HepG2 (cell line): ENCODE data around the gene SIN3A. TPM values are rescaled to one million over a fixed set of nuclear protein-coding genes. Genes with fewer than 3 reads are reported as not detected.
A peak's percentile ranks its signal among the peaks of the same experiment; 100 is the strongest.

Experiments
- ATAC-seq: fragments of 200-7000 bp; cut with Tn5 transposase; 3 replicates; pipeline ENCODE4 v1.9.1; 2020; ENCODE audit warnings: mild to moderate bottlenecking, moderate library complexity
- BruUV-seq: library from RNA; stranded (reverse); fragments of 400-500 nt; replicated peaks from 2 replicates; lab custom pipeline; 2021; lab: Mats Ljungman, UMichigan
- CTCF ChIA-PET: fragments of 300-600 bp; formaldehyde crosslinking; extraction: SDS; loops from one replicate; lab custom pipeline; 2021; ENCODE audit warnings: low total read pairs, inconsistent platforms, low intra/inter-chr PET ratio; lab: Yijun Ruan, JAX
- POLR2A ChIA-PET: fragments of 350-600 bp; sonication (Branson Sonifier 250); formaldehyde crosslinking; loops from one replicate; lab custom pipeline; 2020; ENCODE audit warnings: antibody characterized with exemption, inconsistent platforms; lab: Yijun Ruan, JAX
- DNase-seq: peaks from one replicate; pipeline ENCODE4 v3.0.0-alpha.2; 2015; ENCODE audit warnings: low spot score
- FAIRE-seq: peaks from 3 replicates; lab custom pipeline; 2011; peaks lifted over from hg19 to GRCh38; lab: Jason Lieb, UNC
- H2AFZ ChIP-seq: one replicate; pipeline ENCODE4 v1.6.1; 2011; ENCODE audit warnings: low read length, inconsistent platforms
- H3K27ac ChIP-seq: fragments of 300-600 bp; 3 replicates; pipeline ENCODE4 v1.8.0; 2011; ENCODE audit warnings: mixed run types, mild to moderate bottlenecking, mixed read lengths, low read length, inconsistent platforms; ENCODE audit not compliant: insufficient read depth; ENCODE audit errors: extremely low read length
- H3K27me3 ChIP-seq, 2 experiments: fragments of 200-600 bp in 1 of 2; 2 replicates in 1 of 2; 3 replicates in 1 of 2; pipeline versions ENCODE4 v1.6.0 to v1.8.0; 2011; ENCODE audit warnings: low read length in 2 of 2, mild to moderate bottlenecking in 2 of 2, moderate library complexity in 2 of 2, inconsistent platforms in 1 of 2; ENCODE audit not compliant: insufficient read depth in 2 of 2, control insufficient read depth in 1 of 2
- H3K36me3 ChIP-seq, 2 experiments: fragments of 200-600 bp in 1 of 2; replicated peaks in 1 of 2; 2 replicates in 1 of 2; 3 replicates in 1 of 2; pipeline versions ENCODE4 v1.5.1 to v1.8.0; 2011; ENCODE audit warnings: low read length in 2 of 2, inconsistent platforms in 1 of 2; ENCODE audit not compliant: insufficient read depth in 2 of 2, control insufficient read depth in 1 of 2
- H3K4me1 ChIP-seq: 2 replicates; pipeline ENCODE4 v1.5.1; 2012; ENCODE audit warnings: low read length, inconsistent platforms; ENCODE audit not compliant: insufficient read depth
- H3K4me2 ChIP-seq: 2 replicates; pipeline ENCODE4 v1.6.0; 2011; ENCODE audit warnings: low read depth, low read length, inconsistent platforms
- H3K4me3 ChIP-seq, 3 experiments: fragments of 200-600 bp in 1 of 3; sonication (generic), shearing (Covaris generic) in 1 of 3; replicated peaks in 1 of 3; 2 replicates each; pipeline ENCODE4 v1.5.1; 2011 to 2016; ENCODE audit warnings: low read length in 3 of 3, inconsistent platforms in 2 of 3, low read depth in 2 of 3, mild to moderate bottlenecking in 2 of 3, control low read depth in 1 of 3, mixed read lengths in 1 of 3; ENCODE audit not compliant: insufficient read depth in 1 of 3
- H3K79me2 ChIP-seq: one replicate; pipeline ENCODE4 v1.6.1; 2011; ENCODE audit warnings: low read length, inconsistent platforms; ENCODE audit not compliant: insufficient read depth
- H3K9ac ChIP-seq: 2 replicates; pipeline ENCODE4 v1.6.0; 2011; ENCODE audit warnings: mild to moderate bottlenecking, low read depth, low read length, inconsistent platforms; ENCODE audit not compliant: insufficient read depth
- H3K9me3 ChIP-seq: 2 replicates; pipeline ENCODE4 v1.5.1; 2012; ENCODE audit warnings: mild to moderate bottlenecking, low read length
- H4K20me1 ChIP-seq: 2 replicates; pipeline ENCODE4 v1.6.0; 2011; ENCODE audit warnings: inconsistent platforms, mild to moderate bottlenecking, low read length, moderate library complexity; ENCODE audit not compliant: insufficient read depth
- AKAP8 ChIP-seq: sonication (generic); formaldehyde crosslinking; IDR thresholded peaks from 2 replicates; pipeline ENCODE4 v1.5.1; 2020; ENCODE audit warnings: mild to moderate bottlenecking, missing genetic modification reagents
- ELF3 ChIP-seq: IDR thresholded peaks from 2 replicates; pipeline ENCODE4 v1.6.1; 2016; ENCODE audit warnings: missing genetic modification reagents, missing compliant biosample characterization
- HES4 ChIP-seq: sonication (generic); formaldehyde crosslinking; IDR thresholded peaks from 2 replicates; pipeline ENCODE4 v1.9.0; 2021; ENCODE audit warnings: mild to moderate bottlenecking, missing genetic modification reagents, borderline replicate concordance
- LCORL ChIP-seq, 2 experiments: fragments of 450-650 bp in 1 of 2; sonication (generic) in 1 of 2; formaldehyde crosslinking in 1 of 2; IDR thresholded peaks; 2 replicates each; pipeline versions ENCODE4 v1.5.0 to v1.6.1; 2017 to 2020; ENCODE audit warnings: antibody characterized with exemption in 1 of 2, missing genetic modification reagents in 1 of 2
- MXD3 ChIP-seq: IDR thresholded peaks from 2 replicates; pipeline ENCODE4 v1.6.1; 2016; ENCODE audit warnings: mild to moderate bottlenecking, missing biosample characterization, missing genetic modification reagents
- NFKB2 ChIP-seq: sonication (generic); formaldehyde crosslinking; IDR thresholded peaks from 2 replicates; pipeline ENCODE4 v1.4.0; 2020; ENCODE audit warnings: missing genetic modification reagents, borderline replicate concordance
- PHF8 ChIP-seq: sonication (generic); formaldehyde crosslinking; IDR thresholded peaks from 2 replicates; pipeline ENCODE4 v1.5.0; 2020; ENCODE audit warnings: missing genetic modification reagents
- TBX2 ChIP-seq: sonication (generic); formaldehyde crosslinking; IDR thresholded peaks from 2 replicates; pipeline ENCODE4 v1.5.0; 2020; ENCODE audit warnings: missing genetic modification reagents, mild to moderate bottlenecking, borderline replicate concordance
- TFAP4 ChIP-seq: sonication (generic); IDR thresholded peaks from 2 replicates; pipeline ENCODE4 v1.6.1; 2016; ENCODE audit warnings: low read depth, borderline replicate concordance
- TOPORS ChIP-seq: sonication (generic); formaldehyde crosslinking; IDR thresholded peaks from 2 replicates; pipeline ENCODE4 v1.8.0; 2023; ENCODE audit warnings: mild to moderate bottlenecking, missing genetic modification reagents
- ZBTB14 ChIP-seq: sonication (generic); formaldehyde crosslinking; IDR thresholded peaks from 2 replicates; pipeline ENCODE4 v1.4.0; 2020; ENCODE audit warnings: missing genetic modification reagents
- ZNF275 ChIP-seq: sonication (generic); formaldehyde crosslinking; IDR thresholded peaks from 2 replicates; pipeline ENCODE4 v1.8.0; 2022; ENCODE audit warnings: missing genetic modification reagents, mild to moderate bottlenecking, inconsistent platforms, borderline replicate concordance
- ZNF296 ChIP-seq: sonication (generic); formaldehyde crosslinking; conservative IDR thresholded peaks from 2 replicates; pipeline ENCODE4 v1.5.0; 2020; ENCODE audit warnings: mild to moderate bottlenecking, missing genetic modification reagents
- ZNF543 ChIP-seq: sonication (generic); formaldehyde crosslinking; IDR thresholded peaks from 2 replicates; pipeline ENCODE4 v1.4.0; 2020; ENCODE audit warnings: mild to moderate bottlenecking, missing genetic modification reagents
- WGBS: methylation state at CpG from one replicate; pipeline ENCODE4 v1.1.6; 2017; ENCODE audit warnings: low lambda C conversion rate; 5-methylcytosine and 5-hydroxymethylcytosine counted together
- in situ Hi-C: cut with HindIII; loops from 2 replicates; pipeline ENCODE4 v1.10.0; 2017; ENCODE audit warnings: low pct_unique_long_range_greater_than_20kb; ENCODE audit not compliant: extremely low pct_ligation_motif_present
- intact Hi-C: fragments of 100-400 bp; cut with micrococcal nuclease; formaldehyde crosslinking; loops from one replicate; pipeline ENCODE4 v1.10.0; 2022; ENCODE audit not compliant: unreplicated experiment
- polyA plus RNA-seq, 8 experiments: library from polyadenylated mRNA; depleted of rRNA in 3 of 8; stranded (reverse) in 7 of 8; unstranded in 1 of 8; fragments of >200 nt; fragmentation: Illumina TruSeq in 4 of 8; extraction: Trizol in 4 of 8; gene quantifications; 2 replicates each; pipeline versions ENCODE4 v1.2.1 to v1.2.3, GENCODE V29; 2011 to 2016; ENCODE audit warnings: low read depth in 4 of 8, missing spikeins in 1 of 8, mixed read lengths in 1 of 8; ENCODE audit not compliant: insufficient read depth in 1 of 8
- total RNA-seq, 5 experiments: library from RNA; depleted of rRNA; stranded (reverse); fragments of >200 nt; fragmentation: Illumina TruSeq; extraction: Trizol; gene quantifications; 2 replicates each; pipeline ENCODE4 v1.2.3, GENCODE V29; 2016; ENCODE audit warnings: low read depth in 1 of 5

SIN3A gene
- total and polyA plus RNA-seq, 2 of the 13 experiments (the other 11 are each of a cell fraction or from before 2014, with no cell fraction given) = 16.1 to 28.1 TPM

DNA sequence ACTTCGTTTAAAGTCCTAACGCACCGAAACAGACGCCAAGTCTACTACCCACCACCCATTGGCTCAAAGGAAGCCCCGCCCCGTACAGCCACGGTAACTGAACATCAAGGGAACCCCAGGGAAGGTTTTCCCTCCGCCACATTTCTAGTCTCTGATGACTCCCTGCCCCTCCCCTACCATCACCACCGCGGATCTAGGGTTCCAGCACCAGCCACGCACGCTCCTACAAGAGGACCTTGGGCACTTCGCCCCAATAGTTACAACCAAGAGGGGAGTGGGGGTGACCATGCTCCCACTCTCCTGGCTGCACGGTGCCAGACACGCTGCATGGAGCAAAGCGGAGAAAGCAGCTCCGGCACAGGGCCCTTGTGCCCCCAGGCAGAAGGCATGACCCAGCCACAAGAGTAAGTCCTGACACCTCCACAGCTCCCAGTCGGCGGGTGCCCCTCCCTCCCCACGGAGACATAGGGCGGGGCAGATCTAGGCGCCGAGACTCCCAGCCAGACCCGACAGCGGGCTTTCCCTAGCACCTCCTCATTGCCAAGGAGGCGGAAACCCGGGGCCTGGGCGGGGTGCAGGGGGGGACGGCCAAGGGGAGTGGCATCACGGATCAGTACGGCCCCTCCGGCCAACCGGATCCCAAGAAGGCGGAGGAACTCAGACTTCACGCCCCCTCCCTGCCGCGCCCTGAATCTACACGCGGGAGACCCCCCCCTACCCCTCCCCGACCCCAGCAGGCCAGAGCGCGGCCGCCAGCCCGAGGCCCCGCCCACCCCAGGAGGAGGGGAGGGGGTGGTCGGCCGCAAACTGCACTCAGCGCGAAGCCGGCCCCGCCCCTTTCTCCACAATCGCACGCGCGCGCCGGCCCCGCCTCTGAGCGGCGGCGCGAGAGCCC is 936 bp downstream of the SIN3A start:
- FAIRE-seq = peak; percentile 89
- in situ Hi-C loops = loop anchor here (5.0 kb wide), 1 partner anchor 83 kb away; the partner anchor contains the start of gene MAN2C1
- peak overlapping the region; percentile 91 for H3K27ac ChIP-seq
- no peak for TF ChIP-seq ZNF543 (CRISPR knock-in tag)
- TF ChIP-seq PHF8 = peak; percentile 28; the same call in 1 of the 2 replicates
- TF ChIP-seq AKAP8 (CRISPR knock-in tag) = peak; percentile 88
- no peak for TF ChIP-seq HES4
- TF ChIP-seq TFAP4 = peak; percentile 17; the same call in 1 of the 2 replicates
- TF ChIP-seq LCORL (IDR thresholded peaks at IDR 0.05) = no peak
- peak; percentile 63 for TF ChIP-seq LCORL (CRISPR knock-in tag; IDR thresholded peaks at IDR 0.05)
- TF ChIP-seq TOPORS (CRISPR knock-in tag) = 0 out of 2 replicates have a peak, but pooled peaks have one; percentile 52
- peak; percentile 45; the same call in 1 of the 2 replicates for TF ChIP-seq MXD3 (CRISPR knock-in tag)
- TF ChIP-seq ZNF275 (CRISPR knock-in tag) = 0 out of 2 replicates have a peak, but pooled peaks have one; percentile 41
- peak; percentile 79; the same call in 1 of the 2 replicates for TF ChIP-seq TBX2 (CRISPR knock-in tag)
- TF ChIP-seq NFKB2 (CRISPR knock-in tag) = peak; percentile 43; the same call in 1 of the 2 replicates
- TF ChIP-seq ZNF296 (CRISPR knock-in tag) = no peak
- peak; percentile 14; the same call in 1 of the 2 replicates for TF ChIP-seq ZBTB14 (CRISPR knock-in tag)
- TF ChIP-seq ELF3 (CRISPR knock-in tag) = peak; percentile 38; the same call in 1 of the 2 replicates

More for the DNA sequence above, 936 bp downstream of the SIN3A start:
- Histone ChIP-seq H3K4me3 (peak overlapping the region; percentile 82 to 94 (median 88)), H3K79me2 (peaks cover 57% of the 10 kb centered on the region), H3K9ac (peak overlapping the region; percentile 78), H3K4me1 (peaks cover 24% of the 10 kb centered on the region), H3K27me3 (no peaks in the 10 kb centered on the region), H3K36me3 (peaks cover 2 to 17% of the 10 kb centered on the region in 2 experiments; a peak in 3 of 5 replicates), H3K9me3 (no peaks in the 10 kb centered on the region), H2AFZ (no peak overlapping the region), H4K20me1 (peaks cover 39% of the 10 kb centered on the region), H3K4me2 (peak overlapping the region; percentile 85)
- BruUV-seq = no TSS peak
- CTCF ChIA-PET = no interaction called here
- intact Hi-C loops = loop anchor here (1.0 to 5.0 kb wide), 3 partner anchors 83 to 407 kb away; partner anchors contain the start of genes MAN2C1 and SNUPN
- DNase-seq = peak; percentile 93
- POLR2A ChIA-PET = interaction anchor here (0.6 to 7.8 kb wide), 8 partner anchors 9 to 436 kb away, joined by 3 to 185 read pairs (median 8); partner anchors contain the start of genes MAN2C1, PTPN9 and SNUPN
- peak; percentile 48 for ATAC-seq
- WGBS = 2% methylated on average over 13 of the region's 62 CpGs
